Measurements from ENCODE around the gene RTCA. TPM values are rescaled to one million over a fixed set of nuclear protein-coding genes. Genes with fewer than 3 reads are reported as not detected.

RTCA gene
- polyA plus RNA-seq, 3 donors from 2014 or later = 14.7 to 28.4 (median 27.5) TPM

DNA sequence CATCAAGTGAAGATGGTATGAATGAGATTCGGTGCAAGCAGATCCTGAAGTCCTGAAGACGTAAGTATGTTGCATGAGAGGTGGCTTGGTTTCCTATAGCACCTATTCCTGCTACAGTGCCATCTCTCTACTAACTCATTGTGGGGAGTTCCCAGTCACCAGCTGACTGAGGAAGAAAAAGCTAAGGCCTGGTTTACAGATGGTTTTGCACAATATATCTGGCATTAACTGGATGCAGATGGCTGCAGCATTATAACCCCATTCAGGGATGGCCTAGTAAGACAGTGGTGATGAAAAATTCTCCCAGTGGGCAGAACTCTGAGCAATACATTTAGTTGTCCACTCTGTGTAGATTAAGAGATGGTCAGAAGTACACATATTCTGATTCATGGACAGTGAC lies 36.7 kb downstream of the RTCA start:
- H3K36me3 Mint-ChIP-seq = no peaks in the 10 kb centered on the region
- peak overlapping the region in 2 of 6 donors; percentile 24 to 43 for H3K27ac Mint-ChIP-seq
- no peaks in the 10 kb centered on the region for H3K9me3 Mint-ChIP-seq

DNA sequence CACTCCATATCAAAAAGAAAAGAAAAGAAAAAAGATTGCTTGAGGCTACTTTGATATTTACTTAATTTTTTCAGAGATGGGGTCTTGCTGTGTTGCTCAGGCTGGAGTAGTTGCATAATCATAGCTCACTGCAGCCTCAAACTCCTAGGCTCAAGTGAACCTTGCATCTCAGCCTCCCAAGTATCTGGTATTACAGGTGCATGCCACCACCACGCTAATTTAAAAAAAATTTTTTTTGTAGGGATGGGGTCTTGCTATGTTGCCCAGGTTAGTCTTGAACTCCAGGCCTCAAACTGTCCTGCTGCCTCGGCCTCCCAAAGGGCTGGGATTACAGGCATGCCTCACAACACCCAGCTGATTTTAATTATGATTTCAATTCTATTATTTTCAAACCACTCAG lies 38.2 kb downstream of the RTCA start:
- Mint-ChIP-seq H3K9me3 (peaks cover 0 to 2% (median 0%) of the 10 kb centered on the region in 6 donors), H3K4me3 (no peak overlapping the region), H3K27ac (no peak overlapping the region), H3K4me1 (peaks cover 3 to 7% of the 10 kb centered on the region in 2 donors), H3K36me3 (no peaks in the 10 kb centered on the region), H3K27me3 (ENCODE audit: low read depth in 3 of 3) (peaks cover 0 to 3% (median 2%) of the 10 kb centered on the region in 3 donors)
- DNase-seq = no peak

More for the DNA sequence above, 36.7 kb downstream of the RTCA start:
- peaks cover 8 to 19% of the 10 kb centered on the region in 2 donors for H3K4me1 Mint-ChIP-seq
- no peak overlapping the region for H3K4me3 Mint-ChIP-seq
- peaks cover 2 to 3% (median 2%) of the 10 kb centered on the region in 3 donors for H3K27me3 Mint-ChIP-seq (ENCODE audit: low read depth in 3 of 3)
- no peak for DNase-seq

DNA sequence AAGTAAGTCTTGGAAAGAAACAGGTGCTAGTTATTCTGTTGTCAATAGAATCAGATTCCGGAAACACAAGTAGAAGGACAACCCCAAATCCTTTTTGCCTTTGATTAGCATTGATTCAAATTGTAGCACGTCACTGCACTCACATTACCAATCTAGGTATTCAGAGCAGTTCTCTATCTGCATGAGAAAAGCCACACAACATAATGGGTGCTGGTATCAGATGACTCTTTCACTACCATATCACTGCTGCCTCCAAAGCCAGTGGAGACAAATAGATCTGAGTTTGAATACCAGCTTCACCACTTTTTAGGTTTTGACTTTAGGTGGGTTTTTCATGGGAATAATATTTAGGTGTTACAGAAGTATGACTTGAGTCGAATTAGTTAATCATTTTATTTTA lies 38.9 kb downstream of the RTCA start:
- H3K27me3 Mint-ChIP-seq (ENCODE audit: low read depth in 3 of 3) = peaks cover 0 to 5% (median 4%) of the 10 kb centered on the region in 3 donors
- no peak for DNase-seq
- H3K4me3 Mint-ChIP-seq = no peak overlapping the region
- H3K27ac Mint-ChIP-seq = no peak overlapping the region
- peaks cover 0 to 4% (median 0%) of the 10 kb centered on the region in 3 donors for H3K36me3 Mint-ChIP-seq
- H3K4me1 Mint-ChIP-seq = no peaks in the 10 kb centered on the region
- H3K9me3 Mint-ChIP-seq = peaks cover 0 to 2% (median 0%) of the 10 kb centered on the region in 6 donors

DNA sequence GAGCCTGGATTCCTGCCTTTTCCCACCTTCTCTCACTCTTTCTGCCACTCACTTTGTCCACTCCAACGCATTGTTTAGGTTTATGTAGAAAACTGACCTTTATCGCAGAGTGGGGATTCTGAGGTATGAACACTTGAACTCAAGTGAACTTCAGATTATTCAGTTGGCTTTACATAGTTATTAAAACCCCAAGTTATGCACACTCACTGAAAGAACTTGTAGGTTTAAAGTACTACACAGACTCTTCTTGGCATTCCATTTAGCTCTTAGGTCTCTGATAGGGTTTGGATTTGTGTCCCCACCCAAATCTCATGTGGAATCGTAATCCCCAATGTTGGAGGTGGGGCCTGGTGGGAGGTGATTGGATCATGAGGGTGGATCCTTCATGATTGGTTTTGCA lies 39.9 kb downstream of the RTCA start:
- H3K4me3 Mint-ChIP-seq = no peak overlapping the region
- peaks cover 0 to 2% (median 0%) of the 10 kb centered on the region in 6 donors for H3K9me3 Mint-ChIP-seq
- no peak overlapping the region for H3K27ac Mint-ChIP-seq
- H3K27me3 Mint-ChIP-seq (ENCODE audit: low read depth in 3 of 3) = peaks cover 0 to 6% (median 6%) of the 10 kb centered on the region in 3 donors
- no peak for DNase-seq
- no peaks in the 10 kb centered on the region for H3K4me1 Mint-ChIP-seq
- H3K36me3 Mint-ChIP-seq = peaks cover 0 to 7% (median 0%) of the 10 kb centered on the region in 3 donors

DNA sequence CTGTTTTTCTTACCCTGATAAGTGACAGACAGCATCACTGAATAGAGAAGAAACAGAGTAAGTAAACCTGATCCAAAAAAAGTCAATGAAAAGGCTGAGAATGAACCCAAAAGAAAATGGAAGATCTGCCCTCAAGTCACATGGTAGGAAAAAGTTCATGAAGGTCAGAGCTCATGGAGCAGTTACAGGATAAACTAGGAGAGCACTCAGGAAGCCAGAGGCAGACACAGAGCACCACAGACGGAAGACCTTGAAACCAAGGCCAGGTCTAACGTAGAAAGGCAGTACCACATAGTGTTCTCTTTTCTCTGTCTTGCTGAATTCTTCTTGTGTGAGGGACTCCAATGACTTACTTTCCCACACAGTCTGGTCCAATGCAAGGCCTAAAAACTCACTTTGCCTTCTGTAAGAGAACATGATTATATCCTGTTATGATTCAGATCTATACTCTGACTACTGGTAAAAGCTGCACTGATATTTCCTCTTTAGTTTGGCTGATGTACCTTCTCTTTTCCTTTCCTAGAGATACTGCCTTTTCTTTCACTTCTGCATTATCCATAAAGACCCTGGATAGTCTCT lies 40.8 kb downstream of the RTCA start:
- Mint-ChIP-seq H3K9me3 (peaks cover 0 to 5% (median 0%) of the 10 kb centered on the region in 6 donors), H3K27ac (no peak overlapping the region), H3K4me3 (no peak overlapping the region), H3K36me3 (peaks cover 0 to 7% (median 0%) of the 10 kb centered on the region in 3 donors), H3K4me1 (no peaks in the 10 kb centered on the region), H3K27me3 (ENCODE audit: low read depth in 3 of 3) (peaks cover 0 to 6% (median 6%) of the 10 kb centered on the region in 3 donors)
- no peak for DNase-seq

DNA sequence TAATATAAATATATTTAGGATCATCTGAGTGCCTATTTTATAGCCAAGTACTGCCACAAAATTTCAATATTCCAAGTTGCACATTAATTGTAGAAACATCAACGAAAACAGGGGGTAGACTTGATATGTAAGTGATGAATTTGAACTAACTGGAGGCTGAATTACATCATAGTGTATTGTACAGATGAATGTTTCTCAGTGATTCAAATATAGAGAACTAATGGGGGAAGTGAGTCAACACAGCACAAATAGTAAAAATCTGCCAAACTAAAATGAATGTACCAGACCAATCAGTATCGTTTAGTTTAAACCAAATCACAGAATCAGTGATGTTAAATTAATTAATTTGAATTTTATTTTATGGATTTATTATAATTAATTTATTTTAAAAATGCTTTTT lies 42.8 kb downstream of the RTCA start:
- Mint-ChIP-seq H3K4me3 (no peak overlapping the region), H3K4me1 (no peaks in the 10 kb centered on the region), H3K9me3 (peaks cover 0 to 5% (median 0%) of the 10 kb centered on the region in 6 donors), H3K36me3 (peaks cover 0 to 7% (median 0%) of the 10 kb centered on the region in 3 donors), H3K27ac (no peak overlapping the region), H3K27me3 (ENCODE audit: low read depth in 3 of 3) (peaks cover 0 to 6% (median 4%) of the 10 kb centered on the region in 3 donors)
- DNase-seq = no peak

DNA sequence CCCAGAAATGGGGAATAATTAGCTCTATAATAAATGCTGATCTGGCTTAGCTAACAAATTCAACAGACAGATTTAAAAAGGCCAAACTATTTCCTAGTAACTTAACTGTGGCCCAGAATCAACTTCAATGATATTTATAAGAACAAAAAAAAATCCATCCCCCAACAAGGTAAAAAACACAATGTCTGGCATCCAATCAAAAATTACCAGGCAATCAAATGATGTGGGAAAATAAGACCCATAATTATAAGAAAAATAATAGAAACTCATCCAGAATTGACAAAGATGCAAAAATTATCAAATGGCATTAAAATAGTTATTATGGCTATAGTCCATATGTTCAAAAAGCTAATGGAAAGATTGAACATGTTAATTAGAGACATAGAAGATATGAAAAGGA lies 43.8 kb downstream of the RTCA start:
- Mint-ChIP-seq H3K4me3 (no peak overlapping the region), H3K27me3 (ENCODE audit: low read depth in 3 of 3) (peaks cover 0 to 6% (median 4%) of the 10 kb centered on the region in 3 donors), H3K9me3 (peaks cover 0 to 5% (median 0%) of the 10 kb centered on the region in 6 donors), H3K27ac (no peak overlapping the region), H3K36me3 (peaks cover 0 to 7% (median 0%) of the 10 kb centered on the region in 3 donors), H3K4me1 (no peaks in the 10 kb centered on the region)
- no peak for DNase-seq

DNA sequence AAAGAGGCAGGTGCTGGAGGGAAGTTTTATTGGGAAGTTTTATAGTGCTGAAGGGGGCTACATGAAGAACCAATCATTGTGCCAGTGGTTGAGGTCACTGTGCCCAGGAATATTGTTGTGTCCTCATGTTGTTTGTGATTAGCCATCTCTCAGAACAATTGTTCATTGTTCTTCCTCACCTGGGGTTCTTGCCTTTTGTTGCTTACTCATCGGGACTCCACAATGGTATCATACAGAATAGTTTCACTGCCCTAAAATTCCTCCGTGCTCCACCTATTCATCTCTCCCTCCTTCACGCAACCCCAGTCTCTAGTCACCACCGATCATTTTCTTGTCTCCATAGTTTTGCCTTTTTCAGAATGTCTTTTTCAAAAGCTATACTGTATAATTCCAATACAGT lies 47.4 kb downstream of the RTCA start:
- Mint-ChIP-seq H3K27ac (no peak overlapping the region), H3K36me3 (peaks cover 0 to 7% (median 0%) of the 10 kb centered on the region in 3 donors)

DNA sequence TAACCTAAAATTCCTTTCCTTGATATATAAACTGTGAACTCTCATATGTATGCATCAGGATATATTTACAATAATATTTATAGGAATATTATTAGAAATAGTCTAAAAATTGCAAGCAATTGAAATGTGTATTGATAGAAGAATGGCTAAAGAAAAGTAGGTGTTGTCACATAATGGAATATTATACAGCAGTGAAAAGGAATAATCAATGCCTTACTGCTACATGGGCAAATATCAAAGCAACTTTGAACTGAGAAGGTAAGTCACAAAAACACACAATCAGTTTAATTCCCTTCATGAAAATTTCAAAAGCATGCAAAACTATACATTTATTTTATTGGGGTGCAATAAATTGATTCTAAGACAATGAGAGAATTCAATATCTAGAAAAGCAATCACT lies 50.6 kb downstream of the RTCA start:
- Mint-ChIP-seq H3K4me3 (no peak overlapping the region), H3K4me1 (no peaks in the 10 kb centered on the region), H3K9me3 (peaks cover 4 to 20% (median 10%) of the 10 kb centered on the region in 6 donors), H3K36me3 (peaks cover 6 to 8% (median 8%) of the 10 kb centered on the region in 3 donors), H3K27me3 (ENCODE audit: low read depth in 3 of 3) (peaks cover 1 to 4% (median 2%) of the 10 kb centered on the region in 3 donors), H3K27ac (no peak overlapping the region)
- DNase-seq = no peak

More for the DNA sequence above, 47.4 kb downstream of the RTCA start:
- Mint-ChIP-seq H3K4me3 (no peak overlapping the region), H3K9me3 (peaks cover 0 to 6% (median under 1%) of the 10 kb centered on the region in 6 donors), H3K27me3 (ENCODE audit: low read depth in 3 of 3) (peaks cover 4 to 6% (median 4%) of the 10 kb centered on the region in 3 donors), H3K4me1 (no peaks in the 10 kb centered on the region)
- no peak for DNase-seq

DNA sequence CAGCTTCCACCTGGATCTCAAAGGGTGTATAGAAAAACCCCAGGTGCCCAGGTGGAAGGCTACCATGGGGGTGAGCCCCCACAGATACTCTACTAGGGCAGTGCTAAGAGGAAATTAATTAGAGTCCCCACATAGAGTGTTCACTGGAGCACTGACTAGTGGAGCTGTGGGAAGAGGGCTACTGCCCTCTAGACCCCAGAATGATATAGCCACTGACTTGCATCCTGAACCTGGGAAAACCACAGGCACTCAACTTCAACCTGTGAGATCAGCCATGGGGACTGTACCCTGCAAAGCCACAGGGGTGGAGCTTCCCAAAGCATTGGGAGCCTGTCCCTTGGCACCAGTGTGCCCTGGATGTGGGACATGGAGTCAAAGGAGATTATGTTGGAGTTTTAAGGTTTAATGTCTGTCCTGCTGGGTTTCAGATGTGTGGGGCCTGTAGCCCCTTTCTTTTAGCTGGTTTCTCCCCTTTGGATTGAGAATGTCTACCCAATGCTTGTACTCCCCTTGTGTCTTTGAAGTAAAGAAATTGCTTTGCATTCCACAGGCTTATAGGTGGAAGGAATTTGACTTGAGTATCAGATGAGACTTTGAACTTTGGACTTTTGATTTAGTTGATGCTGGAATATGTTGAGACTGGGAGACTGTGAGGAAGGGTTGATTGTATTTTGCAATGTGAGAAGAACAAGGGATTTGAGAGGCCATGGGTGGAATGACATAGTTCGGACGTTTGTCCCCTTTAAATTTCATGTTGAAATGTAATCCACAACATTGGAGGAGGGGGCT lies 54.5 kb downstream of the RTCA start:
- no peaks in the 10 kb centered on the region for H3K4me1 Mint-ChIP-seq
- H3K27ac Mint-ChIP-seq = no peak overlapping the region
- peaks cover 0 to 4% (median 1%) of the 10 kb centered on the region in 3 donors for H3K27me3 Mint-ChIP-seq (ENCODE audit: low read depth in 3 of 3)
- H3K36me3 Mint-ChIP-seq = peaks cover 6 to 8% (median 8%) of the 10 kb centered on the region in 3 donors
- H3K9me3 Mint-ChIP-seq = peaks cover 4 to 20% (median 10%) of the 10 kb centered on the region in 6 donors
- H3K4me3 Mint-ChIP-seq = no peak overlapping the region
- no peak for DNase-seq

DNA sequence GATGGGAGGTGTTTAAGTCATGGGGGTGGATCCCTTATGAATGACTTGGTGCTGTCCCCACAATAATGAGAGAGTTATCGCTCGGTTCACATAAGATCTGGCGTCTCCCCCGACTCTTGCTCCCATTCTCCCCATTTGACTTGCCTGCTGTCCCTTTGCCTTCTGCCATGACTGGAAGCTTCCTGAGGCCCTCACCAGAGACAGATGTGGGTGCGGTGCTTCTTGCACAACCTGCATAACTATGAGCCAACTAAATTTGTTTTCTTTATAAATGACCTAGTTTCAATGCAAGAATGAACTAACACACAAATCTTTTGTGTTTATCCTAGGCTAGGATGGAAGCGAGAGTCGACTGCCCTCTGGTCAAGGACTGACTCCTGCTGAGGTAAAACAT lies 55.1 kb downstream of the RTCA start:
- H3K36me3 Mint-ChIP-seq = peaks cover 6 to 8% (median 8%) of the 10 kb centered on the region in 3 donors
- no peaks in the 10 kb centered on the region for H3K4me1 Mint-ChIP-seq
- peaks cover 0 to 4% (median 1%) of the 10 kb centered on the region in 3 donors for H3K27me3 Mint-ChIP-seq (ENCODE audit: low read depth in 3 of 3)
- no peak overlapping the region for H3K27ac Mint-ChIP-seq
- H3K9me3 Mint-ChIP-seq = peaks cover 4 to 20% (median 9%) of the 10 kb centered on the region in 6 donors
- H3K4me3 Mint-ChIP-seq = no peak overlapping the region
- DNase-seq = no peak

DNA sequence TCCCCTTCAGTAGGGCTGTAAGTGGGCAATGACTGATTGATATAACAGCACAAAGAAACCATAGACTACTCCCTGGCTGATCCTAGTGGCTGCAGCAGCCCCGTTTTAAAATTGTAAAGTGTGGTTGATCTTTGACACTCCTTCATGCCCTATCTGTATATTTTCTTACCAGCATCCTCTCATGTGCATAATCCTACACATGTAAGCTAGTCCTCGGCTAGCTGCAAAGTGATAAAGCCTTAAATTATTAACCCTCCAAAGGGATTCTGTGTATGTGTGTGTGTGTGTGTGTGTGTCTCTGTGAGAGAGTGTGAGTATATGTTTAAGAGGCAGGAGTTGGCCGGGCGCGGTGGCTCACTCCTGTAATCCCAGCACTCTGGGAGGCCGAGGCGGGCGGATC lies 55.5 kb downstream of the RTCA start:
- Mint-ChIP-seq H3K9me3 (peaks cover 4 to 20% (median 9%) of the 10 kb centered on the region in 6 donors), H3K36me3 (peaks cover 6 to 8% (median 8%) of the 10 kb centered on the region in 3 donors), H3K4me3 (no peak overlapping the region), H3K27me3 (ENCODE audit: low read depth in 3 of 3) (peaks cover 0 to 4% (median 4%) of the 10 kb centered on the region in 3 donors), H3K4me1 (no peaks in the 10 kb centered on the region), H3K27ac (no peak overlapping the region)
- DNase-seq = no peak

DNA sequence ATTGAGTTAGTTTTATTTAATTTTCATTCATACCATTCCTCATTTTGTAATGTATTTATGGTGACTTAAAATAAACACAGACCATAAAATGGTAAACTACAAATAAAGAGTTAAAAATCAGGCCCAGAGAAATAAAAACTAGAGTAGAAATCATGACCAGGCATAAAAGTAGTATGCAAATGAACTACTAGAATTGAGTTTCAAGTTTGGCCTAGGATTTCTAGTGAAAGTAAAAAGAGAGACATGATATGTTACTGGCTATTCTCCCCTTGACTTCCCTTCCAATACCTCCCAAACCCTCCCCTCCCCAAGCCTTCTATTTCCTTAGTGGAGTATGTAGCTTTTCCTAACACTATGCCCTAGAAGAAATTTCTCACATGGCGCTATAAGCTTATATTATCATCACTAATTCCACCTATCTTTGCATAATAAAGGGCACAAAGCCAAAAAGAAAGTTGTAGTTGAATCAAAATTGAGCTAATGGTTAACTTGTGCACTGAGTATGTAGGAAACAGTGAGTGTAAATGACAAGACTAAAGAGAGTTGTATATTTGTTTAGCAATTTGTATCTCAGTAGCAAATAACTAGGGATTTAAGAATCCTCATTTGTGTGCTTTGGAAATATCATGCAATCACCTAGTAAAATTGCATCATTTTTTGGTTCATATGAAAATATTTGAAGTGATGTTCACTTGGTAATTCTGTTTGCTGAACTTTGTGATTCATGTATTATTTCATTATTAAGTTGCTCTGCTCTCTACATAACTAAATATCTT lies 56.6 kb downstream of the RTCA start:
- peaks cover 4 to 20% (median 9%) of the 10 kb centered on the region in 6 donors for H3K9me3 Mint-ChIP-seq
- no peak overlapping the region for H3K4me3 Mint-ChIP-seq
- H3K4me1 Mint-ChIP-seq = no peaks in the 10 kb centered on the region
- peaks cover 0 to 4% (median 0%) of the 10 kb centered on the region in 3 donors for H3K27me3 Mint-ChIP-seq (ENCODE audit: low read depth in 3 of 3)
- no peak overlapping the region for H3K27ac Mint-ChIP-seq
- no peak for DNase-seq
- peaks cover 6 to 8% (median 8%) of the 10 kb centered on the region in 3 donors for H3K36me3 Mint-ChIP-seq

Measured in immature natural killer cell (primary cell).